Activated gamma-delta T cell (primary cell): ENCODE data around the gene SLC16A2.
"Not testable (repeated sequence)": the region's sequence is repeated elsewhere in the genome, so short reads cannot be mapped to it uniquely, and the experiment has no call there.

Source experiments
- DNase-seq: peaks from one replicate; lab custom pipeline; 2025; lab: John Stamatoyannopoulos, UW

The SLC16A2 gene

DNA sequence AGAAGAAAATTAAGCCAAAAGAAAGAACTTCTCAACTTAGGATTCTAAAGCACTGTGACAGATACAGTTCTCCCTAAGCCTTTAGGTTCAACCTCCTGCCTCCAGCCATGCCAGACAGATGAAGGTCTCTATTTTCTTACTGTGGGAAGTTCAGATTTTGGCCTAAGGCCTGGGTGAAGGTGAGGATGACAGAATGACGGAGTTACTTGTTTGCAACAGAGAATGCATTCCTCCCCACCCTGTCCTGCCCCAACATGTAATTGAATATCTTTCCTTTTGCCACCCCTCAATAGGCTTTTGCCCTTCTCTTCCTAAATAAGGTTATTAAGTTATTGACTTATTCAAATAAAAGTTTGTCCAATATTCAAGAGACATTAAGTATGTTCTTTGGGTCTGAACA, 25.6 kb downstream of the SLC16A2 start:
- no peak for DNase-seq

DNA sequence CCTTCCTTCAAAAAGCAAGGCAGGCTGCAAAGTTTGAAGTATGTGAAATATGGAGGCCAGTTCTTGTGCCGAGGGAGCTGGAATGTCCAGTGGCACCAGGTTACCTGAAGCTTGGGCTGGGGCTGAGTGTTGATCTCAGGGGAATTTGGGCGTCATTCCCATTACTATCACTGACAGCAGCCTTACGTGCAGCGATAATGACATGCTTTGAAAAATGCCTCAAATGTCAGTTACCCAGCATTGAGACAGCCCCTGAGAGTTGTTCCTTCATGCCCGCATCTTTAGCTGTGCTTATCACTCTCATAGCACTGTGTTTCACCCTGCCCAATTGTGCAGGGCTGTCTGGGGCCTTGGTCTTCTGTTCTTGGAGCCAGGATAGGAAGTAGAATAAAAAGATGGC, 27.4 kb downstream of the SLC16A2 start:
- DNase-seq: no peak

GRCh38 chrX:74449322-74449936, 28.1 kb downstream of the SLC16A2 start:
- DNase-seq: no peak

- no peak for DNase-seq
Measured at GRCh38 chrX:74449937-74450330, 28.6 kb downstream of the SLC16A2 start.

DNA sequence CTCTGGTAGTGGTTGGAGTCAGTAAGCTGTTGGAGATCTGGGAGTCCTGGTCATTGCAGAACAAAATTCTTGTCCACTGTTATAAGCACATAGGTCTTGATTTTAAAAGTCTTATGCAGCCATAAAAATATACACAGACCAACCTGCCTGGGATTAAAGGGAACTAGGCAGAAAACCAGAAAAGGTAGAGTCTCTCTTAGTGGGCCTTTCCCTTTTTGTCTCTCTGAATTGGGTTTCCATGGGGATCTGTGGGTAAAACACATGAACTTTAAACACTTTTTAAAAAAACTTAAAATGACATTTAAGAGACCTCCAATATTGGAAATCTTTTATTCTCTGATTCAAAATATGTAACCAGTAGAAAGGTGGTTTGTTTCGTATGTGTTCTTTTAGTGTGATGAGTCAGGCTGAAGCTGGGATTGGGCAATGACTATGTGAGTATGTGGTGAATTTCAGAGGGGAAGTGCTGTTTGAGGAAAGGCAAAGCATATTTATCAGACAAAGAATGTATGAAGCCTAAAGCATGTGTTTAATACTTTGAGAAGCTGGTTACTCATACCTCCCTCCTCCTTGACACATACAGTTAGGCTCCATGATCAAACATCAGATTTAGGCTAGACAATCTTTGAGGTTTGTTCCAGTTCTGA, 29.6 kb downstream of the SLC16A2 start:
- no peak for DNase-seq

DNA sequence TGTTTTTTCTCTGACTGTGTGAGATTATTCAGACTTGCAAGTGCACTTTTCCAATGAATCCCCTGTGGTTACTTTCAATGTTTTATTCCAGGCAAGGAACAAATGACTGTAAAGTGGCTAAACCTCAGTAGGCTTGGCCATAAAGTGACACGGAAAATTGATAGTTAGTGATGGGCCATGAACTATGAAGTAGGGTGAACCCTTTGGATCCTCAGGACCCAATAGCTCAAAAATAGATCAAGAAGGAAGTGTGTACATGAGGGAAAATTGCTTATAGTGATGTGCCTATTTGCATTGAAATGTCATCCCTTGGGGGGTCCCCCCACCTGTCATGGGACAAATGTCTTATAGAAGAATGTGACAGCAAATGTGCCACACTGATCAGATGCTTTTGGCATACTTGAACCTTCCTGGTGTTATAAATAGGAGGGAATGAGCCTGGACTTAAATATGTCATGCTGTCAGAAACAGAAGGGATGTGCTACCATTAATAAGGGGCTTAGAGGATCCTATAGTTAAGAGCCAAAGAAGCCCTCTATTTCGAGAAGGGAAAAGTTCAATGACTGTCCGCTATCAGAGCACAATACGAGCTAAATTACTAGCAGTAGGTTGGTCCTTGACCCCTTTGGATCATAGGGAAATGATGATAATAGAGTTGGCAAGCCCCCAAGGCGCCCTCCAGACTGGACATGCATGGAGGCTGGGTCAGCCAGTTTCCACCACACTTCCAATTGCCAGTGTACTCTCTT, 30.3 kb downstream of the SLC16A2 start:
- no peak for DNase-seq

GRCh38 chrX:74452199-74452481, 30.8 kb downstream of the SLC16A2 start:
- DNase-seq: no peak

DNA sequence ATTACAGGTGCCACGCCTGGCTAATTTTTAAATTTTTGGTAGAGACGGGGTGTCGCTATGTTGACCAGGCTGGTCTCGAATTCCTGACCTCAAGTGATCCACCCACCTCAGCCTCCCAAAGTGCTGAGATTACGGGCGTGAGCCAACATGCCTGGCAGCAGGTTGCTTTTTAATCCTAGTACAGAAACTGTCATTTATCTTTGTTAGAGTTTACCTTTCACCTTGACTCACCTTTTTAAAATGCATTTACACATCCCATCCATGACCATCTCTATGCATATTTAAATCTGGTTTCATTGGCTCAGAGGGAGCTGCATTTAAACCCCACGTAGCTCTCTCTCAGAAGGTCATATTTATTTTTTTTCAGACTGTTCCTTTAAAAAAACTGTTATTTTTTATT, 31.9 kb downstream of the SLC16A2 start:
- DNase-seq: no peak

GRCh38 chrX:74454233-74454632, 32.9 kb downstream of the SLC16A2 start:
- not testable (repeated sequence) for DNase-seq

- no peak for DNase-seq
Measured at GRCh38 chrX:74458736-74459135, 37.4 kb downstream of the SLC16A2 start.

DNA sequence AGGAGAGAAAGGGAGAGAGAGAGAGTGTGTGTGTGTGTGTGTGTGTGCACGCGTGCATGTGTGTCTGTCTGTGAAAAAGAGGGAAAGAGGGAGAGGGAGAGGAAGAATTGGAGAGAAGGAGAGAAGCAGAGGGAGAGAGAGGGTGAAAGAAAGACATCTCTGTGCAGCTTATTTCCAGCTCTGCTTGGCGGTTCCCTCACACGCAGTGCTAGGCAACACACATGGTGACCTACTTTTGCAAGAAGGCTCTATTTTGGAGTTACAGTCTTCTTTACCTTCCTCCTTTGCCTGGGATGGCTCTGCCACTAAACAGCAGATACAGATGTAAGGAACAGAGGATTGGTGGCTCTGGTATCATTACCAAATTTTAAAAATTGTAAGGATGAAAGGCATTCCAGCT, 40.1 kb downstream of the SLC16A2 start:
- DNase-seq: no peak

DNA sequence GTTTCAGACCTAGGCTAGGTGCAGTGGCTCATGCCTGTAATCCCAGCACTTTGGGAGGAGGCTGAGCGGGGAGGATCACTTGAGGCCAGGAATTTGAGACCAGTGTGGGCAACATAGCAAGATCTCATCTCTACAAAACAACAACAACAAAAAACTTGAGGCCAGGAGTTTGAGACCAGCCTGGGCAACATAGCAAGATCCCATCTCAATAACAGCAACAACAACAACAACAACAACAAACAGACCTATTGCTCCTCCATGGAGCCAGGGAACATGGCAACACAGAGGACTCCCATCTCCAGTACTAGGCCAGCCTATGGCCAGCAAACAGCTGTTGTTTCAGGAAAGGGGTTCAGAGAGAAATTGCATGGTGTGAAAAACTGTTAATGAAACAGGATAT, 43.4 kb downstream of the SLC16A2 start:
- DNase-seq: no peak

GRCh38 chrX:74465424-74465823, 44.1 kb downstream of the SLC16A2 start:
- no peak for DNase-seq

- DNase-seq: no peak
Measured at GRCh38 chrX:74467656-74468055, 46.4 kb downstream of the SLC16A2 start.

DNA sequence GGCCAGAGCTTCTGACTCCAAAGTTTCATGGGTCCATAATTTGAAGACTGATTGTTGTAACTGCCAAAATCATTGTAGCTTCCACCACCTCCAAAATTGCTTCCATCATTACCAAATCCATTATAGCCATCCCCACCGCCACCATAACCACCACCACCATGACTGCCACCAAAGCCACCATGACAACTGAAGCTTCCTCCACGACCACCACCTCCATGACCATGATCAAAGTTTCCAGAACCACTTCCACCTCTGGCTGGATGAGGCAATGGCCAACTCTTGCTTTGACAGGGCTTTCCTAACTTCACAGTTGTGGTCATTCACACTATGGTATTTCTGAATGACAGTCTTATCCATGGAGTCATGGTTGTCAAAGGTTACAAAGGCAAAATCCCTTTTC, 51.8 kb downstream of the SLC16A2 start:
- not testable (repeated sequence) for DNase-seq

DNA sequence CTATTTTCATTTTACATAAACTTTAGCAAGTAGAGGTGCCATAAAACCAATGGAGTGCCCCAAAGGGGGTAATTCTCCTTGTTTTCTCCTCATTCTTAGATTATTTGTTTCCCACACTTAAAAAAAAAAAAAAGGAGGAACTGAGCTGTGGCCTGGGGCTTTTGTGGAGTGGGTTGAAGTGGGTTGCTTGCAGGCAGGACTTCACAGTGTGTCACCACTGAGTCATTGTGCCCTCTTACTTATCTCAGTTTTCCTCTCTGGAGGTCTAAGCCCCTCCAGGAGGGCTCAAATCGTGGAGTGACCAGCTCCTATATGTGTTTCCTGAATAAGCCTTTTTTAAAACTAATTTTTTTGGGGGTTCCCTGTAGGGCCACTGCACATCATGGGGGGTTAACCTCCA, 69.0 kb downstream of the SLC16A2 start:
- no peak for DNase-seq

DNA sequence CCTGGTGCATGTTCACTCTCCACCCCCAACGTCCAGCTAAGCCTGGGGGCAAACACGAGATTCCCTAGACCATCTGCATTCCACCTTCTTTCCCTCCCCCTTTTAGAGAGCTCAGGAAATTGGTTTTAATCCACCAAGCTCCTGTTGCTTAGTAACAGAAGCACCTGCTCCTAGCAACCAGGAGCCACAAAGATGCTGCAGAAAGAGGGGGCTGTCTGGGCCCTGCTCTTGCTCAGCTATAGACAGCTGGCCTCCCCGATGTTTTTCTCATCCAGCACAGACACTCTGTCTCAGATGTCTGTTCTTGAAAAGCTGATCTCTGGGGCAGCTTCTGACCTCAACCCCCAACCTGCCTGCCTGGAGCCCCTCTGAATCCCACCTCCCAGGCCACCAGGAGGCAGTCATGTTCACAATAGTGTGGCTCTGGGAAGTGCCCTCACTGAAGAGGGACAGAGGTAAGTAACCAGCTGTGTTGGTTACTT, 71.5 kb downstream of the SLC16A2 start:
- no peak for DNase-seq

DNA sequence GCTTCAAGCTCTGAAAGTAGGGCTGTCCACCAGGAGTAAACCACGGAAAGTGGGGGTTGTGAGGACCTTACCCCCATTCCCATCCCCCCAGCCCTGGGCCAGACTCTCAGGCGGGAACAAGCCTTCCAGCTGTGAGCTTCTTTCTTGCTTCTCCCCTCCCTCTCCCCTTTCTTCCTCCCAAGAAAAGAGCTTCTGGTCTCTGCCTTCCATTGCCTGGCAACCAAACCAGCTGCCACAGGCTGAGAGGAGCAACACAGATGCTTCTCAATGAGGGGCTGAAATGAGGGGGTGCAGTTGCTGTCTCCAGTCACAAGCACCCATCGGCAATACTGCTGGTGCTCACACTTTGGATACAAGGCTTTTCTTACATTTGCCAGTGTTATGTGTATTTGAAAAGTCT, 72.5 kb downstream of the SLC16A2 start:
- no peak for DNase-seq

DNA sequence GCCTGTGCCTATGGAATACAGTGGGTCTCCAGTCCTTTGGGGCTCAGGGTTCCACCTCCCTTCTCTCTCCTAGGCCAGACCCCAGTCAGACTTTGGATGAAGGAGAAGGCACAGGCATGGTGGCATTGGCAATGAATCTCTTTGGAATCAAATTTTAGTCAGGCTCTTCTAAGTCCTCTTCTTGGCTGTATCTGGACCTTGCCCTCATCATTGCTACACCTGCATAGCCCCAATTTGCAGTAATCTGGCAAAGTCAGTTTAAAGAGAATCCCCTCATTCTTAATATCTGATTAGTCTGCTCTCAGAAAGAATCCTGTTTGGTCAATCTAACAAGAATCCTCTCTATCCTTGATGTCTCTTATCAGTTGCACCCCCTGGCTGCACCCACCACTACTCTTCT, 77.6 kb downstream of the SLC16A2 start:
- no peak for DNase-seq

- DNase-seq: no peak
Measured at GRCh38 chrX:74500067-74500466, 78.8 kb downstream of the SLC16A2 start.

GRCh38 chrX:74500555-74500954, 79.3 kb downstream of the SLC16A2 start:
- no peak for DNase-seq

GRCh38 chrX:74505437-74505836, 84.1 kb downstream of the SLC16A2 start:
- no peak for DNase-seq

GRCh38 chrX:74506317-74507115, 85.2 kb downstream of the SLC16A2 start:
- no peak for DNase-seq
